ENCODE data around the gene HTR3D. TPM values are rescaled to one million over a fixed set of nuclear protein-coding genes. Genes with fewer than 3 reads are reported as not detected.

Gene HTR3D
- polyA plus RNA-seq, 3 donors = not detected

GRCh38 chr3:184008161-184008560 lies 23.4 kb upstream of the HTR3D start:
- Mint-ChIP-seq H3K36me3 (peaks cover 36 to 38% of the 10 kb centered on the region in 2 donors), H3K4me1 (peaks cover 30% of the 10 kb centered on the region), H3K27ac (no peak overlapping the region), H3K27me3 (ENCODE audit: low read depth in 3 of 3) (no peaks in the 10 kb centered on the region), H3K9me3 (peaks cover 0 to 2% (median 0%) of the 10 kb centered on the region in 7 donors), H3K4me3 (no peak overlapping the region)
- no peak for DNase-seq
- Histone ChIP-seq H3K79me2 (ENCODE audit: insufficient read depth, low read length) (peaks cover 3% of the 10 kb centered on the region), H3K9ac (ENCODE audit: insufficient read depth, low read length, poor library complexity, severe bottlenecking) (no peak overlapping the region), H3K9me3 (replicated peaks in 1 of 2; ENCODE audit: control insufficient read depth in 1 of 2, insufficient read depth in 1 of 2, low read length in 2 of 2) (no peaks in the 10 kb centered on the region), H3K36me3 (replicated peaks in 1 of 2; ENCODE audit: control insufficient read depth in 1 of 2, insufficient read depth in 2 of 2, low read length in 2 of 2) (peaks cover 12 to 34% of the 10 kb centered on the region in 2 donors), H3K27ac (ENCODE audit: low read depth in 1 of 2, low read length in 2 of 2) (no peak overlapping the region), H3K4me2 (replicated peaks; ENCODE audit: extremely low read depth, low read length, poor library complexity, severe bottlenecking) (no peak overlapping the region), H3K27me3 (ENCODE audit: control insufficient read depth in 2 of 2, insufficient read depth in 2 of 2, low read length in 2 of 2) (no peaks in the 10 kb centered on the region), H3K4me1 (ENCODE audit: control insufficient read depth in 1 of 2, insufficient read depth in 2 of 2, low read length in 2 of 2) (peaks cover 32 to 35% of the 10 kb centered on the region in 2 donors), H3K4me3 (replicated peaks in 1 of 3; ENCODE audit: low read depth in 2 of 3, low read length in 3 of 3) (no peak overlapping the region), H2AFZ (ENCODE audit: insufficient read depth, low read depth, low read length, poor library complexity, severe bottlenecking) (no peak overlapping the region), H4K20me1 (ENCODE audit: insufficient read depth, low read length) (no peaks in the 10 kb centered on the region)
- TF ChIP-seq CTCF (IDR thresholded peaks at IDR 0.05) = no peak
- 88% methylated on average over 1 of the region's 3 CpGs for WGBS (ENCODE audit: insufficient coverage)
- intact Hi-C loops (cut with micrococcal nuclease) = no loop called here

- Mint-ChIP-seq H3K9me3 (peaks cover 0 to 2% (median 0%) of the 10 kb centered on the region in 7 donors), H3K4me1 (peaks cover 24% of the 10 kb centered on the region), H3K36me3 (peaks cover 40 to 45% of the 10 kb centered on the region in 2 donors), H3K27me3 (ENCODE audit: low read depth in 3 of 3) (no peaks in the 10 kb centered on the region), H3K27ac (no peak overlapping the region), H3K4me3 (no peak overlapping the region)
- Histone ChIP-seq H3K4me1 (ENCODE audit: control insufficient read depth in 1 of 2, insufficient read depth in 2 of 2, low read length in 2 of 2) (peaks cover 19 to 20% of the 10 kb centered on the region in 2 donors), H2AFZ (ENCODE audit: insufficient read depth, low read depth, low read length, poor library complexity, severe bottlenecking) (no peak overlapping the region), H3K9ac (ENCODE audit: insufficient read depth, low read length, poor library complexity, severe bottlenecking) (no peak overlapping the region), H3K27me3 (ENCODE audit: control insufficient read depth in 2 of 2, insufficient read depth in 2 of 2, low read length in 2 of 2) (no peaks in the 10 kb centered on the region), H3K27ac (ENCODE audit: low read depth in 1 of 2, low read length in 2 of 2) (no peak overlapping the region), H4K20me1 (ENCODE audit: insufficient read depth, low read length) (no peaks in the 10 kb centered on the region), H3K4me2 (replicated peaks; ENCODE audit: extremely low read depth, low read length, poor library complexity, severe bottlenecking) (no peak overlapping the region), H3K79me2 (ENCODE audit: insufficient read depth, low read length) (no peaks in the 10 kb centered on the region), H3K36me3 (replicated peaks in 1 of 2; ENCODE audit: control insufficient read depth in 1 of 2, insufficient read depth in 2 of 2, low read length in 2 of 2) (peaks cover 15 to 46% of the 10 kb centered on the region in 2 donors), H3K4me3 (replicated peaks in 1 of 3; ENCODE audit: low read depth in 2 of 3, low read length in 3 of 3) (no peak overlapping the region), H3K9me3 (replicated peaks in 1 of 2; ENCODE audit: control insufficient read depth in 1 of 2, insufficient read depth in 1 of 2, low read length in 2 of 2) (no peaks in the 10 kb centered on the region)
- TF ChIP-seq CTCF (IDR thresholded peaks at IDR 0.05) = no peak
- WGBS (ENCODE audit: insufficient coverage) = no CpG with 5 or more reads among the region's 4 CpGs
- DNase-seq = no peak
- intact Hi-C loops (cut with micrococcal nuclease) = loop anchor here in 1 of 2 donors (10.0 kb wide), 2 partner anchors 117 to 123 kb away; partner anchors contain the start of gene EIF2B5
These were observed 20.2 kb upstream of the HTR3D start for GRCh38 chr3:184011230-184011876.

Measured in CD14-positive monocyte (primary cell).